ENCODE data around the gene DCAF4. TPM values are rescaled to one million over a fixed set of nuclear protein-coding genes. Genes with fewer than 3 reads are reported as not detected.

Gene DCAF4
- polyA plus RNA-seq, 1 donor from 2014 or later, result 16.5 TPM

- H3K4me2 ChIP-seq (ENCODE audit: low read length), result peak overlapping the region; percentile 79
- H3K9ac ChIP-seq (ENCODE audit: low read length), result peak overlapping the region; percentile 20
- peak overlapping the region; percentile 91 for H3K4me3 ChIP-seq (ENCODE audit: low read length)
- no peak overlapping the region for H2AFZ ChIP-seq (ENCODE audit: low read depth, low read length)
- no peaks in the 10 kb centered on the region for H3K9me2 ChIP-seq (ENCODE audit: insufficient read depth, low read length)
- no peaks in the 10 kb centered on the region for H3F3A ChIP-seq (ENCODE audit: insufficient read depth, low read length, poor library complexity, severe bottlenecking)
- peaks cover 61% of the 10 kb centered on the region for H3K27me3 ChIP-seq (ENCODE audit: insufficient read depth, low read depth, low read length)
- peaks cover 11% of the 10 kb centered on the region for H3K79me2 ChIP-seq (replicated peaks; ENCODE audit: insufficient read depth, low read length)
- H3K9me3 ChIP-seq (ENCODE audit: low read length), result no peaks in the 10 kb centered on the region
- TF ChIP-seq EZH2 (IDR thresholded peaks at IDR 0.05; ENCODE audit: borderline replicate concordance, insufficient read depth, low read length, poor library complexity, severe bottlenecking) (no peak), EP300 (conservative IDR thresholded peaks at IDR 0.05; ENCODE audit: poor library complexity, severe bottlenecking) (no peak), SMC3 (conservative IDR thresholded peaks at IDR 0.05; ENCODE audit: poor library complexity) (no peak), CTCF (IDR thresholded peaks at IDR 0.05; ENCODE audit: poor library complexity, severe bottlenecking) (no peak), MXI1 (conservative IDR thresholded peaks at IDR 0.05; ENCODE audit: poor library complexity, severe bottlenecking) (no peak), POLR2AphosphoS5 (IDR thresholded peaks at IDR 0.05) (no peak)
- no peak overlapping the region for H3K27ac ChIP-seq (ENCODE audit: low read length)
- H3K36me3 ChIP-seq (ENCODE audit: insufficient read depth, low read length), result no peaks in the 10 kb centered on the region
- no peaks in the 10 kb centered on the region for H4K20me1 ChIP-seq (ENCODE audit: insufficient read depth)
These were observed 31.5 kb upstream of the DCAF4 start for GRCh38 chr14:72894623-72895378.

DNA sequence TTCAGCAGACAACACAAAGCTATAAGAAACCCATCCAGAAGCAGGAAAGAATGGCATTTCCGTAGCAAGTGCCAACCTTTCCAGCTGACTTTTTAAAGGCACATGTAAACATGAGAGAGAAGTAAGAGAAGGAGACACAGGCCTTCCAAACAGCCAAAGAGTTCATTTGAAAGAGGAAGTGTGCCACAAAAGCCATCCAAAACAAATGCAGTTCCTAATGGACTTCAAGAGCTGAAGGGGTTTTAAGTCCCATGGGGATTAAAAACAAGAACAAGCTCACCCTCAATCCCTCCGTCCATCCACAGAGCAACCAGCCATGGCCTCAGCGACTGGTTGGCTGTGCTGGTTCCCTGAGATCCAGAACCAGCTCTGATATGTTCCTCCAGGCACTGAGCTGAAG, 27.8 kb upstream of the DCAF4 start:
- Histone ChIP-seq H3F3A (ENCODE audit: insufficient read depth, low read length, poor library complexity, severe bottlenecking) (no peaks in the 10 kb centered on the region), H3K27ac (ENCODE audit: low read length) (no peak overlapping the region), H2AFZ (ENCODE audit: low read depth, low read length) (no peak overlapping the region), H4K20me1 (ENCODE audit: insufficient read depth) (no peaks in the 10 kb centered on the region), H3K4me3 (ENCODE audit: low read length) (no peak overlapping the region), H3K9ac (ENCODE audit: low read length) (no peak overlapping the region), H3K9me3 (ENCODE audit: low read length) (no peaks in the 10 kb centered on the region), H3K79me2 (replicated peaks; ENCODE audit: insufficient read depth, low read length) (no peaks in the 10 kb centered on the region), H3K9me2 (ENCODE audit: insufficient read depth, low read length) (no peaks in the 10 kb centered on the region), H3K4me2 (ENCODE audit: low read length) (no peak overlapping the region), H3K36me3 (ENCODE audit: insufficient read depth, low read length) (no peaks in the 10 kb centered on the region), H3K27me3 (ENCODE audit: insufficient read depth, low read depth, low read length) (peaks cover 28% of the 10 kb centered on the region)
- TF ChIP-seq EP300 (conservative IDR thresholded peaks at IDR 0.05; ENCODE audit: poor library complexity, severe bottlenecking) (no peak), REST (IDR thresholded peaks at IDR 0.05; ENCODE audit: borderline replicate concordance) (no peak), SMC3 (conservative IDR thresholded peaks at IDR 0.05; ENCODE audit: poor library complexity) (no peak), POLR2AphosphoS5 (IDR thresholded peaks at IDR 0.05) (no peak), MXI1 (conservative IDR thresholded peaks at IDR 0.05; ENCODE audit: poor library complexity, severe bottlenecking) (no peak), RAD21 (conservative IDR thresholded peaks at IDR 0.05) (no peak), CTCF (IDR thresholded peaks at IDR 0.05; ENCODE audit: poor library complexity, severe bottlenecking) (no peak), EZH2 (IDR thresholded peaks at IDR 0.05; ENCODE audit: borderline replicate concordance, insufficient read depth, low read length, poor library complexity, severe bottlenecking) (no peak), TAF1 (IDR thresholded peaks at IDR 0.05; ENCODE audit: low read depth) (no peak)

All from neural cell (in vitro differentiated cells).